HCT116 (cell line): Measurements from ENCODE around the gene MRGPRX3. TPM values are rescaled to one million over a fixed set of nuclear protein-coding genes. Genes with fewer than 3 reads are reported as not detected.

Experiments
- ATAC-seq: fragments of 200-7000 bp; cut with Tn5 transposase; 2 replicates; pipeline ENCODE4 v1.9.1; 2020; ENCODE audit warnings: mild to moderate bottlenecking, moderate library complexity
- Bru-seq: library from RNA; stranded (reverse); fragments of 400-500 nt; gene quantifications from one replicate; lab custom pipeline; 2021; lab: Mats Ljungman, UMichigan
- BruChase-seq, 2 experiments: library from RNA; stranded (reverse); fragments of 400-500 nt; gene quantifications; one replicate each; lab custom pipeline; 2021; lab: Mats Ljungman, UMichigan
- BruUV-seq: library from RNA; stranded (reverse); fragments of 400-500 nt; replicated peaks from 2 replicates; lab custom pipeline; 2021; lab: Mats Ljungman, UMichigan
- CTCF ChIA-PET: fragments of 300-600 bp; sonication (Branson Sonifier 250); formaldehyde crosslinking; loops from one replicate; lab custom pipeline; 2021; ENCODE audit warnings: antibody characterized with exemption; lab: Charles Lee
- POLR2A ChIA-PET: fragments of 300-600, 350-600 bp; sonication (Branson Sonifier 250); formaldehyde crosslinking; loops from one replicate; lab custom pipeline; 2021; ENCODE audit warnings: antibody characterized with exemption; lab: Charles Lee
- RAD21 ChIA-PET, 2 experiments: fragments of 300-600 bp; sonication (Branson Sonifier 250); formaldehyde crosslinking; loops; one replicate each; lab custom pipeline; 2023; ENCODE audit warnings: low total read pairs in 2 of 2; ENCODE audit not compliant: uncharacterized antibody in 2 of 2, unreplicated experiment in 2 of 2, low non-redundant PET in 1 of 2; lab: Charles Lee
- DNase-seq: peaks from one replicate; pipeline ENCODE4 v3.0.0-alpha.2; 2010; ENCODE audit warnings: low read depth, low spot score
- H2AFZ ChIP-seq: fragments of 200-600 bp; shearing (Covaris generic), sonication (generic); 2 replicates; pipeline ENCODE4 v1.6.1; 2017; ENCODE audit warnings: low read depth, mixed run types, mixed read lengths, antibody characterized with exemption, low read length; ENCODE audit not compliant: poor library complexity, severe bottlenecking
- H3K27ac ChIP-seq: 2 replicates; pipeline ENCODE4 v1.5.1; 2012; ENCODE audit warnings: low read depth, low read length
- H3K27me3 ChIP-seq: fragments of 200-600 bp; sonication (generic); 2 replicates; pipeline ENCODE4 v1.6.1; 2016; ENCODE audit warnings: mixed run types, low read length, mixed read lengths; ENCODE audit not compliant: insufficient read depth
- H3K36me3 ChIP-seq, 2 experiments: fragments of 200-500 bp in 1 of 2; fragments of 200-600 bp in 1 of 2; sonication (Bioruptor generic) in 1 of 2; sonication (generic) in 1 of 2; 2 replicates each; pipeline versions ENCODE4 v1.5.1 to v1.6.1; 2014 to 2016; ENCODE audit warnings: low read length in 2 of 2, inconsistent platforms in 1 of 2, mixed read lengths in 1 of 2, mixed run types in 1 of 2; ENCODE audit not compliant: insufficient read depth in 2 of 2, control insufficient read depth in 1 of 2
- H3K4me1 ChIP-seq, 2 experiments: fragments of 200-600 bp in 1 of 2; sonication (generic) in 1 of 2; 2 replicates each; pipeline versions ENCODE4 v1.5.1 to v1.6.1; 2012 to 2017; ENCODE audit warnings: low read length in 2 of 2, inconsistent platforms in 1 of 2, mild to moderate bottlenecking in 1 of 2, mixed read lengths in 1 of 2, mixed run types in 1 of 2, moderate library complexity in 1 of 2; ENCODE audit not compliant: insufficient read depth in 2 of 2, control insufficient read depth in 1 of 2
- H3K4me2 ChIP-seq: fragments of 200-600 bp; sonication (generic); 2 replicates; pipeline ENCODE4 v1.6.1; 2017; ENCODE audit warnings: mixed run types, low read length, mixed read lengths
- H3K4me3 ChIP-seq, 2 experiments: fragments of 200-600 bp in 1 of 2; sonication (generic) in 1 of 2; replicated peaks in 1 of 2; 2 replicates each; pipeline ENCODE4 v1.5.1; 2011 to 2016; ENCODE audit warnings: low read length in 2 of 2, control low read depth in 1 of 2, low read depth in 1 of 2, mild to moderate bottlenecking in 1 of 2, mixed read lengths in 1 of 2, mixed run types in 1 of 2
- H3K79me2 ChIP-seq: fragments of 200-600 bp; sonication (generic); 2 replicates; pipeline ENCODE4 v1.6.1; 2017; ENCODE audit warnings: mild to moderate bottlenecking, mixed run types, low read length, moderate library complexity, mixed read lengths; ENCODE audit not compliant: insufficient read depth
- H3K9ac ChIP-seq: fragments of 200-600 bp; sonication (generic); 2 replicates; pipeline ENCODE4 v1.6.1; 2016; ENCODE audit warnings: low read length, mixed read lengths
- H3K9me2 ChIP-seq: fragments of 200-600 bp; sonication (generic), shearing (Covaris generic); 2 replicates; pipeline ENCODE4 v1.6.1; 2017; ENCODE audit warnings: mixed run types, mild to moderate bottlenecking, moderate library complexity; ENCODE audit not compliant: insufficient read depth
- H3K9me3 ChIP-seq, 2 experiments: fragments of 200-500 bp in 1 of 2; fragments of 200-600 bp in 1 of 2; sonication (Bioruptor generic) in 1 of 2; sonication (generic) in 1 of 2; 2 replicates each; pipeline ENCODE4 v1.6.1; 2014 to 2017; ENCODE audit warnings: low read length in 2 of 2, mixed read lengths in 2 of 2, inconsistent platforms in 1 of 2, low read depth in 1 of 2, mild to moderate bottlenecking in 1 of 2, mixed run types in 1 of 2, moderate library complexity in 1 of 2; ENCODE audit not compliant: control insufficient read depth in 1 of 2, insufficient read depth in 1 of 2
- H4K20me1 ChIP-seq: fragments of 200-600 bp; sonication (generic), shearing (Covaris generic); 2 replicates; pipeline ENCODE4 v1.6.1; 2017; ENCODE audit warnings: mixed run types, mild to moderate bottlenecking, moderate library complexity; ENCODE audit not compliant: insufficient read depth
- CBX3 ChIP-seq: IDR thresholded peaks from 2 replicates; pipeline ENCODE4 v1.6.1; 2012; ENCODE audit warnings: low read depth
- EGR1 ChIP-seq: IDR thresholded peaks from 2 replicates; pipeline ENCODE4 v1.6.1; 2012; ENCODE audit warnings: low read depth
- FOSL1 ChIP-seq: IDR thresholded peaks from 2 replicates; pipeline ENCODE4 v1.6.1; 2012; ENCODE audit warnings: low read depth
- JUND ChIP-seq: IDR thresholded peaks from 2 replicates; pipeline ENCODE4 v1.6.1; 2012
- TCF7L2 ChIP-seq: IDR thresholded peaks from 2 replicates; pipeline ENCODE4 v1.7.0; 2011; ENCODE audit warnings: borderline replicate concordance, inconsistent platforms; ENCODE audit not compliant: insufficient read depth, insufficient read length; ENCODE audit errors: extremely low read depth
- ZFX ChIP-seq: fragments of 450-650 bp; IDR thresholded peaks from 2 replicates; pipeline ENCODE4 v1.6.1; 2017
- ZNF274 ChIP-seq: fragments of 200-500 bp; sonication (Bioruptor generic); IDR thresholded peaks from 2 replicates; pipeline ENCODE4 v1.6.1; 2014; ENCODE audit warnings: mild to moderate bottlenecking, low read depth, low read length, inconsistent platforms
- intact Hi-C: fragments of 100-400 bp; cut with micrococcal nuclease; formaldehyde crosslinking; loops from 2 replicates; pipeline ENCODE4 v1.10.0; 2022
- long read RNA-seq: library from polyadenylated mRNA; unstranded; transcript quantifications from one replicate; pipeline ENCODE4 v2.0.0, GENCODE V29; 2021; ENCODE audit not compliant: unreplicated experiment
- polyA plus RNA-seq: library from polyadenylated mRNA; unstranded; fragments of >200 nt; gene quantifications from 2 replicates; pipeline ENCODE4 v1.2.1, GENCODE V29; 2012; ENCODE audit warnings: missing spikeins
- total RNA-seq: library from RNA; stranded (reverse); gene quantifications from one replicate; pipeline ENCODE4 v1.2.1, GENCODE V29; 2021; ENCODE audit not compliant: unreplicated experiment
- TF ChIP-seq, protein P1 (sequence below): IDR thresholded peaks from 2 replicates; pipeline ENCODE4 v1.6.1; 2012
- TF ChIP-seq, protein P2 (sequence below): IDR thresholded peaks from 2 replicates; pipeline ENCODE4 v1.6.1; 2012; ENCODE audit warnings: low read depth

The MRGPRX3 gene
- total RNA-seq = not detected
- not detected in 2 replicates for polyA plus RNA-seq
- not detected for Bru-seq, nascent RNA
- BruChase-seq, experiment 1, labeled RNA remaining after a 6-hour chase = not detected
- not detected for BruChase-seq, experiment 2, labeled RNA remaining after a 2-hour chase
- long read RNA-seq = 0 reads

DNA sequence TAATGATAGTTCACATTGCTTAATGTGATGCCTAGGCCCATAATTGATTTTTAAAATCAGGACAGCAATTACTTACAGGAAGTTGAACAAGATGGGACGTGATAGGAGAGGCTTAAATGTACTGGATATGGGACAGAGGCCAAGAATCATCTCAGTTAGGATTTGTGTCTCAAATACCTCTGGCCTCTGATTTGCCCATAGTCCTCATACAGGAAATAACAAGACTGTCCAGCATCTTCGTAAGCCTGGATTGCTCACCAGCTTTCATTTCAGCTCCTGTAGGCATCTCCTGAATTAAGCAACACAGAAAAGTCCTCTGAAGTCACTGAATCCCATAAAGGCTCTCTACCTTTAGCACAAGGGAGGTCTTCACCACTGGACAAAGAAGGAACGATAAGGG is at the start of gene MRGPRX3:
Gene MRGPRX3, plus strand, starts transcription at position 231 of the 400 bp plus-strand sequence. CDS start 4,632 bp downstream, outside the sequence.
- intact Hi-C loops = no loop called here
- ChIA-PET RAD21 (interaction anchor here in 1 of 2 experiments (0.6 kb wide), 1 partner anchor 405 kb away, joined by 4 read pairs; no protein-coding TSS in a partner anchor), POLR2A (no interaction called here), CTCF (no interaction called here)
- H3K9me3 ChIP-seq = no peaks in the 10 kb centered on the region
- DNase-seq = no peak
- no peaks in the 10 kb centered on the region for H3K4me1 ChIP-seq
- H3K79me2 ChIP-seq = no peaks in the 10 kb centered on the region
- H3K9me2 ChIP-seq = no peaks in the 10 kb centered on the region
- TF ChIP-seq EGR1 = no peak
- no peak for TF ChIP-seq ZNF274
- TF ChIP-seq, protein P1, sequence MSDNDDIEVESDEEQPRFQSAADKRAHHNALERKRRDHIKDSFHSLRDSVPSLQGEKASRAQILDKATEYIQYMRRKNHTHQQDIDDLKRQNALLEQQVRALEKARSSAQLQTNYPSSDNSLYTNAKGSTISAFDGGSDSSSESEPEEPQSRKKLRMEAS = no peak
- TF ChIP-seq ZFX = no peak
- no peak for TF ChIP-seq TCF7L2
- TF ChIP-seq, protein P2, sequence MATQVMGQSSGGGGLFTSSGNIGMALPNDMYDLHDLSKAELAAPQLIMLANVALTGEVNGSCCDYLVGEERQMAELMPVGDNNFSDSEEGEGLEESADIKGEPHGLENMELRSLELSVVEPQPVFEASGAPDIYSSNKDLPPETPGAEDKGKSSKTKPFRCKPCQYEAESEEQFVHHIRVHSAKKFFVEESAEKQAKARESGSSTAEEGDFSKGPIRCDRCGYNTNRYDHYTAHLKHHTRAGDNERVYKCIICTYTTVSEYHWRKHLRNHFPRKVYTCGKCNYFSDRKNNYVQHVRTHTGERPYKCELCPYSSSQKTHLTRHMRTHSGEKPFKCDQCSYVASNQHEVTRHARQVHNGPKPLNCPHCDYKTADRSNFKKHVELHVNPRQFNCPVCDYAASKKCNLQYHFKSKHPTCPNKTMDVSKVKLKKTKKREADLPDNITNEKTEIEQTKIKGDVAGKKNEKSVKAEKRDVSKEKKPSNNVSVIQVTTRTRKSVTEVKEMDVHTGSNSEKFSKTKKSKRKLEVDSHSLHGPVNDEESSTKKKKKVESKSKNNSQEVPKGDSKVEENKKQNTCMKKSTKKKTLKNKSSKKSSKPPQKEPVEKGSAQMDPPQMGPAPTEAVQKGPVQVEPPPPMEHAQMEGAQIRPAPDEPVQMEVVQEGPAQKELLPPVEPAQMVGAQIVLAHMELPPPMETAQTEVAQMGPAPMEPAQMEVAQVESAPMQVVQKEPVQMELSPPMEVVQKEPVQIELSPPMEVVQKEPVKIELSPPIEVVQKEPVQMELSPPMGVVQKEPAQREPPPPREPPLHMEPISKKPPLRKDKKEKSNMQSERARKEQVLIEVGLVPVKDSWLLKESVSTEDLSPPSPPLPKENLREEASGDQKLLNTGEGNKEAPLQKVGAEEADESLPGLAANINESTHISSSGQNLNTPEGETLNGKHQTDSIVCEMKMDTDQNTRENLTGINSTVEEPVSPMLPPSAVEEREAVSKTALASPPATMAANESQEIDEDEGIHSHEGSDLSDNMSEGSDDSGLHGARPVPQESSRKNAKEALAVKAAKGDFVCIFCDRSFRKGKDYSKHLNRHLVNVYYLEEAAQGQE = no peak
- TF ChIP-seq JUND = no peak
- no peak for TF ChIP-seq FOSL1
- TF ChIP-seq CBX3 = no peak
- H2AFZ ChIP-seq = no peak within 1 kb of the TSS
- H3K4me3 ChIP-seq = no peak within 1 kb of the TSS
- no peaks in the 10 kb centered on the region for H4K20me1 ChIP-seq
- H3K27me3 ChIP-seq = peaks cover 34% of the 10 kb centered on the region
- no peaks in the 10 kb centered on the region for H3K36me3 ChIP-seq
- H3K4me2 ChIP-seq = no peak within 1 kb of the TSS
- no peak within 1 kb of the TSS for H3K27ac ChIP-seq
- no TSS peak for BruUV-seq
- ATAC-seq = no peak
- H3K9ac ChIP-seq = no peak within 1 kb of the TSS
